ENCODE measurements around the gene IQCF6. TPM values are rescaled to one million over a fixed set of nuclear protein-coding genes. Genes with fewer than 3 reads are reported as not detected.
"Not testable (repeated sequence)": the region's sequence is repeated elsewhere in the genome, so short reads cannot be mapped to it uniquely, and the experiment has no call there.

Gene IQCF6
- total RNA-seq, 4 donors from 2014 or later: not detected

DNA sequence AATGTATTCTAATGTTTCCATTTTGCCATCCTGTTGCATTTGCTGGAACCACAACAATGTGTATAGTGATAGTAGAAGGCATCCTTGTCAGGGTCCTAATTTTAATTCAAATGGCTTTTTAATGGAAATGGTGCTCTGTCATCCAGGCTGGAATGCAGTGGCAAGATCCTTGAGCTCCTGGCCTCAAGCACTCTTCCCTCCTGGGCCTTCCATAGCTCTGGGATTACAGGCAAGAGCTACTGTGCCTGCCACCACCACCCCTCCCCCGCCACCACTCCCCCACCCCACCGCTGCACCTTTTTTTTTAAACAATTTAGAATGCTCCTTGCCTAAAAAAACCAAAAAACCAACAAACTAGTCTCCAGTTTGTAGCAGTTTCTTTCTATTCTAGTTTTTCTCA lies 15.2 kb upstream of the IQCF6 start:
- DNase-seq: no peak
- no peak overlapping the region for H3K4me3 ChIP-seq
- no peaks in the 10 kb centered on the region for H3K9me3 ChIP-seq
- no peaks in the 10 kb centered on the region for H3K4me1 ChIP-seq
- H3K27ac ChIP-seq: no peak overlapping the region
- no peaks in the 10 kb centered on the region for H3K27me3 ChIP-seq
- TF ChIP-seq POLR2A (IDR thresholded peaks at IDR 0.05): no peak
- TF ChIP-seq, protein P1, sequence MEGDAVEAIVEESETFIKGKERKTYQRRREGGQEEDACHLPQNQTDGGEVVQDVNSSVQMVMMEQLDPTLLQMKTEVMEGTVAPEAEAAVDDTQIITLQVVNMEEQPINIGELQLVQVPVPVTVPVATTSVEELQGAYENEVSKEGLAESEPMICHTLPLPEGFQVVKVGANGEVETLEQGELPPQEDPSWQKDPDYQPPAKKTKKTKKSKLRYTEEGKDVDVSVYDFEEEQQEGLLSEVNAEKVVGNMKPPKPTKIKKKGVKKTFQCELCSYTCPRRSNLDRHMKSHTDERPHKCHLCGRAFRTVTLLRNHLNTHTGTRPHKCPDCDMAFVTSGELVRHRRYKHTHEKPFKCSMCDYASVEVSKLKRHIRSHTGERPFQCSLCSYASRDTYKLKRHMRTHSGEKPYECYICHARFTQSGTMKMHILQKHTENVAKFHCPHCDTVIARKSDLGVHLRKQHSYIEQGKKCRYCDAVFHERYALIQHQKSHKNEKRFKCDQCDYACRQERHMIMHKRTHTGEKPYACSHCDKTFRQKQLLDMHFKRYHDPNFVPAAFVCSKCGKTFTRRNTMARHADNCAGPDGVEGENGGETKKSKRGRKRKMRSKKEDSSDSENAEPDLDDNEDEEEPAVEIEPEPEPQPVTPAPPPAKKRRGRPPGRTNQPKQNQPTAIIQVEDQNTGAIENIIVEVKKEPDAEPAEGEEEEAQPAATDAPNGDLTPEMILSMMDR (IDR thresholded peaks at IDR 0.05): no peak
- no peaks in the 10 kb centered on the region for H3K36me3 ChIP-seq

DNA sequence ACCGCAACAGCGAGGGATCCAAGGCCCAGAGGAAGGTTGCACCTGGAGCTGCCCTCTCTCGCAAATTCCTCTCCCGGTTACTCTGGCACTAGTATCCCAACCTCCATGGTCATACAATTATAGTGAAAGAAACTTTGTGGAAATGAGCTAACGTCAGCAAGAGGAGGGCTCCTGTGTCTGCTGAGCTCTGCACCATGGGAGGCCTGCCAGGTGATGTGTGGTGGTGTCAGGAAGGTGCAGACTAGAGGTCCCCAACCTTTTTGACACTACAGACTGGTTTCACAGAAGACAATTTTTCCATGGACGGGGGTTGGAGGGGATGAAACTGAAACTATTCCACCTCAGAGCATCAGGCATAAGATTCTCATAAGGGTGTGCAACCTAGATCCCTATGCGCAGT lies 13.2 kb upstream of the IQCF6 start:
- no peak for DNase-seq
- no peak for TF ChIP-seq POLR2A (IDR thresholded peaks at IDR 0.05)
- TF ChIP-seq, protein P1 (IDR thresholded peaks at IDR 0.05): no peak
- no peaks in the 10 kb centered on the region for H3K36me3 ChIP-seq
- H3K27ac ChIP-seq: no peak overlapping the region
- H3K4me3 ChIP-seq: no peak overlapping the region
- no peaks in the 10 kb centered on the region for H3K27me3 ChIP-seq
- no peaks in the 10 kb centered on the region for H3K9me3 ChIP-seq
- H3K4me1 ChIP-seq: no peaks in the 10 kb centered on the region

DNA sequence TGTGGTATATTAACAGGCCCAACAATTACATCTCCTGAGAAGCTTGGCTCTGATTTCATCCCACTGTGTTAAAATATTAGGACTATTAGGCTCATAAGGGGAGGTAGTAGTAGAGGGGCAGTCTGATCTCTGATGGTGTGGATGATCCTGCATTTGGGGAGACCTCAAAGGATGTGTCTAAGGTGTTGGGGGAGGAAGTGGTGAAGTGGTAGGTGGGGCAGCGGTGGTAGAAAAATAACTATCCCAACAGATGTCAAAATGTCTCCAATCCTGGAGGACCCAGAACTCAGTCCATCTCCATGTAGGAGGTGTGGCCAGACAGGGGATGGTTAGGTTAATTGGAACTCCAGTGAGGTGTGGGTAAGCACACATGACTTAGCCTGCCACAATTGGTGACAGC lies 10.4 kb upstream of the IQCF6 start:
- Histone ChIP-seq H3K4me3 (no peak overlapping the region), H3K9me3 (no peaks in the 10 kb centered on the region), H3K4me1 (no peaks in the 10 kb centered on the region), H3K36me3 (no peaks in the 10 kb centered on the region), H3K27me3 (no peaks in the 10 kb centered on the region), H3K27ac (no peak overlapping the region)
- DNase-seq: no peak
- no peak for TF ChIP-seq POLR2A (IDR thresholded peaks at IDR 0.05)
- TF ChIP-seq, protein P1 (IDR thresholded peaks at IDR 0.05): no peak

DNA sequence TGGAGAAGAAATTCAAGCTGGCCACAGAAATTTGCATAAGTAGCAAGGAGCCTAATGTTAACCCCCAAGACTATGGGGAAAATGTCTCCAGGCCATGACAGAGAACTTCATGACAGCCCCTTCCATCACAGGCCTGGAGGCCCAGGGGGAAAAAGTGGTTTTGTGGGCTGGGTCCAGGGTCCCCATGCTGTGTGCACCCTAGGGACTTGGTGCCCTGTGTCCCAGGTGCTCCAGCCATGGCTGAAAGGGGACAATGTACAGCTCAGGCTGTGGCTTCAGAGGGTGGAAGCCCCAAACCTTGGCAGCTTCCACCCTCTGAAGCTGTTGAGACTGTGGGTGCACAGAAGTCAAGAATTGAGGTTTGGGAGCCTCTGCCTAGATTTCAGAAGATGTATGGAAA lies 8.5 kb upstream of the IQCF6 start:
- H3K27me3 ChIP-seq, DNase-seq, H3K27ac ChIP-seq, H3K36me3 ChIP-seq, H3K9me3 ChIP-seq, H3K4me1 ChIP-seq, H3K4me3 ChIP-seq: not testable (repeated sequence)

DNA sequence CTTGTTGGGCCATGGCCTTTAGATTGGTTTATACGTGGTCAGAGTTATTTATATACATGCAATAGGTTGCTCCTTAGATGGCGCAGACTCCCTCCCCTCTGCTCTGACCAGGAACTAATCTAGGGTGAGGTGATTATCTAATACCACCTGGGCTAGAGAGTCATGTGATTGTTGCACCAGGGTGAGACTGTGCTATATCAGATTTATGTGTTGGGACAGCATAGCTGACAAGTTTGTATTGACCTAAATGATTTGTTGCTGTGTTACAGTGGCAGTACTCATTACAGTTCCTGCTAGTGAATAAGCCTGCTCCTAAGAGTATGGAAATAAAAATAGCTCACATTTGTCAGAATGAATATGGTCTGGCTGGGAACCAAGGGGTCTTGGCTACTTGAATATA lies 7.2 kb upstream of the IQCF6 start:
- no peaks in the 10 kb centered on the region for H3K27me3 ChIP-seq
- no peak overlapping the region for H3K4me3 ChIP-seq
- TF ChIP-seq POLR2A (IDR thresholded peaks at IDR 0.05): no peak
- TF ChIP-seq, protein P1 (IDR thresholded peaks at IDR 0.05): no peak
- DNase-seq: no peak
- H3K4me1 ChIP-seq: no peaks in the 10 kb centered on the region
- no peak overlapping the region for H3K27ac ChIP-seq
- H3K9me3 ChIP-seq: no peaks in the 10 kb centered on the region
- H3K36me3 ChIP-seq: no peaks in the 10 kb centered on the region

DNA sequence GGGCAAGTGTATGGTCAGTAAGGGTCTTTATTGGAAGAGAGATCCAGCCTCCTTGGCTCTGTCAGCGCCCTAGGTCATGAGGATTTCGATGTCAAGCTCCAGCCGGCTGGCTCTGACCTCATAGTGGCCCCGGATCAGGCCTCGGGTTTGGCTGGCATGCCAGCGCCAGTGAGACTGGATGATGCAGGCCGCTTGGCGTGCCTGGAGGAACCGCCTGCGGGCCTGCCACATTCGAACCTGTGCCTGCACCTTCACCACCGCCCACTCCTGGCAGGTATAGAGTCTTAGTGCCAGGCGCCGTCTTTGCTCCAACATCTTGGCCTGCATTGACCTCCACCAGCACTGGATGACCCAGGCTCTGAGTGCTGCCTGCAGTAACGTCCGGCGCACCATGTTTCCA lies 483 bp downstream of the IQCF6 start:
- no peak overlapping the region for H3K27ac ChIP-seq
- H3K4me1 ChIP-seq: no peaks in the 10 kb centered on the region
- H3K9me3 ChIP-seq: no peaks in the 10 kb centered on the region
- no peaks in the 10 kb centered on the region for H3K27me3 ChIP-seq
- no peak for TF ChIP-seq POLR2A (IDR thresholded peaks at IDR 0.05)
- no peak for DNase-seq
- no peak overlapping the region for H3K4me3 ChIP-seq
- H3K36me3 ChIP-seq: no peaks in the 10 kb centered on the region

DNA sequence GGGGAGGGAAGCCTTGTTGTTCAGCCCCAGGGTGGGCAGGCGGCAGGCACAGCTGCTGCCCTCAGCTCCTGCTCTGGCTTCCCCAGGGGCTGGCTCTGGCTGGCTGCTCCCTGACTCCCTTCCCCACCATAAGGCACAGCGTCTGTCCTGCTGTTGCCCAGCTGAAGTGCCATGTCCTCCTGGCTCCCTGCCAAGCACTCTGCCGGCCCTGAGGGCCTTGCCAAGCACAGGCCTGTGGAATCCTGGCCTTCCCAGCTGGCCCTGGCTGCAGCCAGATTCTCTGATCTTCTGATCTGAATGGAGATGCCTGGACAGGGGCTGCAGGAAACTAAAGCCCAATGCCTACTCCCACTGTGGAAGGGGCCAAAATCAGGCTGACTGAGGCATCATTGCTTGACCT lies 1.1 kb downstream of the IQCF6 start:
- DNase-seq: no peak
- Histone ChIP-seq H3K4me3 (no peak overlapping the region), H3K36me3 (no peaks in the 10 kb centered on the region)

More for the DNA sequence above, 1.1 kb downstream of the IQCF6 start:
- H3K27me3 ChIP-seq: no peaks in the 10 kb centered on the region
- TF ChIP-seq POLR2A (IDR thresholded peaks at IDR 0.05): no peak
- TF ChIP-seq, protein P1 (IDR thresholded peaks at IDR 0.05): no peak
- no peak overlapping the region for H3K27ac ChIP-seq
- no peaks in the 10 kb centered on the region for H3K4me1 ChIP-seq
- no peaks in the 10 kb centered on the region for H3K9me3 ChIP-seq

Measured in Peyer's patch (tissue), 4 donors.